Liver (tissue), 9 donors: Measurements from ENCODE around the gene PGPEP1. TPM values are rescaled to one million over a fixed set of nuclear protein-coding genes. Genes with fewer than 3 reads are reported as not detected.
"Not testable (repeated sequence)": the region's sequence is repeated elsewhere in the genome, so short reads cannot be mapped to it uniquely, and the experiment has no call there.

ENCODE experiments used
- DNase-seq: peaks from one replicate; pipeline ENCODE4 v3.0.0-alpha.2; 2017; ENCODE audit warnings: low spot score
- H3K27ac ChIP-seq, 2 donors: one replicate each; pipeline ENCODE4 v1.7.0; 2013; ENCODE audit warnings: inconsistent platforms in 2 of 2, low read length in 2 of 2, control low read depth in 1 of 2, low read depth in 1 of 2, mild to moderate bottlenecking in 1 of 2
- H3K27me3 ChIP-seq, 4 donors: one replicate each; pipeline versions ENCODE4 v1.6.1 to v1.7.0; 2013; ENCODE audit warnings: low read length in 3 of 4, inconsistent platforms in 1 of 4, mild to moderate bottlenecking in 1 of 4, moderate library complexity in 1 of 4; ENCODE audit not compliant: control insufficient read depth in 4 of 4, insufficient read depth in 4 of 4
- H3K36me3 ChIP-seq, 4 donors: one replicate each; pipeline versions ENCODE4 v1.6.1 to v1.7.0; 2013; ENCODE audit warnings: low read length in 3 of 4, mild to moderate bottlenecking in 3 of 4, low read depth in 1 of 4, moderate library complexity in 1 of 4; ENCODE audit not compliant: control insufficient read depth in 4 of 4, insufficient read depth in 3 of 4
- H3K4me1 ChIP-seq, 4 donors: one replicate each; pipeline versions ENCODE4 v1.6.1 to v1.7.0; 2013; ENCODE audit warnings: low read length in 3 of 4, mild to moderate bottlenecking in 3 of 4, moderate library complexity in 1 of 4; ENCODE audit not compliant: control insufficient read depth in 4 of 4, insufficient read depth in 4 of 4
- H3K4me3 ChIP-seq, 3 donors: one replicate each; pipeline versions ENCODE4 v1.6.1 to v1.7.0; 2013; ENCODE audit warnings: low read length in 3 of 3, control low read depth in 1 of 3, low read depth in 1 of 3, mild to moderate bottlenecking in 1 of 3
- H3K9ac ChIP-seq, 2 donors: one replicate each; pipeline ENCODE4 v1.7.0; 2013; ENCODE audit warnings: low read length in 2 of 2, mild to moderate bottlenecking in 2 of 2, moderate library complexity in 2 of 2, control low read depth in 1 of 2, low read depth in 1 of 2
- H3K9me3 ChIP-seq, 4 donors: one replicate each; pipeline versions ENCODE4 v1.6.1 to v1.7.0; 2013; ENCODE audit warnings: low read length in 3 of 4; ENCODE audit not compliant: control insufficient read depth in 4 of 4
- ATF3 ChIP-seq: IDR thresholded peaks from 2 replicates; pipeline ENCODE4 v1.6.1; 2016; ENCODE audit warnings: antibody characterized with exemption
- EGR1 ChIP-seq, 2 donors: IDR thresholded peaks; 2 replicates each; pipeline ENCODE4 v1.6.1; 2016 to 2018; ENCODE audit warnings: antibody characterized with exemption in 2 of 2, low read depth in 2 of 2
- FOXA1 ChIP-seq: IDR thresholded peaks from 2 replicates; pipeline ENCODE4 v1.6.1; 2016; ENCODE audit warnings: antibody characterized with exemption
- FOXA2 ChIP-seq: IDR thresholded peaks from 2 replicates; pipeline ENCODE4 v1.6.1; 2016; ENCODE audit warnings: antibody characterized with exemption
- GABPA ChIP-seq, 2 donors: IDR thresholded peaks in 1 of 2; conservative IDR thresholded peaks in 1 of 2; 2 replicates each; pipeline ENCODE4 v1.6.1; 2016; ENCODE audit warnings: antibody characterized with exemption in 2 of 2, mild to moderate bottlenecking in 1 of 2, moderate library complexity in 1 of 2
- HNF4A ChIP-seq, 2 donors: conservative IDR thresholded peaks; 2 replicates each; pipeline ENCODE4 v1.6.1; 2016; ENCODE audit warnings: antibody characterized with exemption in 2 of 2, mild to moderate bottlenecking in 2 of 2
- HNF4G ChIP-seq: IDR thresholded peaks from 2 replicates; pipeline ENCODE4 v1.6.1; 2016; ENCODE audit warnings: antibody characterized with exemption
- JUND ChIP-seq, 2 donors: IDR thresholded peaks; 2 replicates each; pipeline ENCODE4 v1.6.1; 2016; ENCODE audit warnings: antibody characterized with exemption in 2 of 2
- NR2F2 ChIP-seq: IDR thresholded peaks from 2 replicates; pipeline ENCODE4 v1.6.1; 2016; ENCODE audit warnings: antibody characterized with exemption
- RAD21 ChIP-seq, 2 donors: IDR thresholded peaks; 2 replicates each; pipeline ENCODE4 v1.6.1; 2016; ENCODE audit warnings: antibody characterized with exemption in 2 of 2, mild to moderate bottlenecking in 2 of 2
- RXRA ChIP-seq, 2 donors: IDR thresholded peaks; 2 replicates each; pipeline ENCODE4 v1.6.1; 2017 to 2018; ENCODE audit warnings: antibody characterized with exemption in 2 of 2, mild to moderate bottlenecking in 1 of 2
- SP1 ChIP-seq: IDR thresholded peaks from 2 replicates; pipeline ENCODE4 v1.6.1; 2018; ENCODE audit warnings: antibody characterized with exemption, mild to moderate bottlenecking
- TAF1 ChIP-seq: conservative IDR thresholded peaks from 2 replicates; pipeline ENCODE4 v1.6.1; 2016; ENCODE audit warnings: antibody characterized with exemption, mild to moderate bottlenecking
- YY1 ChIP-seq: IDR thresholded peaks from 2 replicates; pipeline ENCODE4 v1.6.1; 2016; ENCODE audit warnings: antibody characterized with exemption, mild to moderate bottlenecking
- ZBTB33 ChIP-seq: IDR thresholded peaks from 2 replicates; pipeline ENCODE4 v1.6.1; 2016; ENCODE audit warnings: antibody characterized with exemption
- WGBS: extraction: QIAGEN DNeasy Blood & Tissue Kit; methylation state at CpG from one replicate; pipeline ENCODE4 v1.1.7; 2013; 5-methylcytosine and 5-hydroxymethylcytosine counted together
- polyA plus RNA-seq, 2 donors: library from polyadenylated mRNA; stranded (reverse) in 1 of 2; unstranded in 1 of 2; fragments of 200-250 nt in 1 of 2; fragments of >200 nt in 1 of 2; fragmentation: Nextera tagmentation in 1 of 2; extraction: Ambion mirVana in 1 of 2; gene quantifications; one replicate each; pipeline versions ENCODE4 v1.2.1 to v1.2.3, GENCODE V29; 2013 to 2015
- total RNA-seq, 2 donors: library from RNA; depleted of rRNA; stranded (reverse); fragments of >200 nt; gene quantifications; one replicate each; pipeline ENCODE4 v1.2.3, GENCODE V29; 2014
- TF ChIP-seq, protein P1 (sequence below): IDR thresholded peaks from 2 replicates; pipeline ENCODE4 v1.6.1; 2016; ENCODE audit warnings: antibody characterized with exemption
- TF ChIP-seq, protein P2 (sequence below): fragments of 150-350 bp; IDR thresholded peaks from 2 replicates; pipeline ENCODE4 v1.5.1; 2017; ENCODE audit warnings: improper control_type of control experiment, low read depth, low read length; ENCODE audit not compliant: missing input control
- TF ChIP-seq, protein P3 (sequence below): IDR thresholded peaks from 2 replicates; pipeline ENCODE4 v1.6.1; 2016; ENCODE audit warnings: antibody characterized with exemption, mild to moderate bottlenecking
- donor health status: healthy.
- donor health status: healthy.
- donor health status: healthy.
- donor health status: healthy.
- donor health status: healthy.

Gene PGPEP1
- total and polyA plus RNA-seq, 4 donors = 15.8 to 48.3 (median 26.2) TPM

- Histone ChIP-seq H3K4me3 (no peak overlapping the region), H3K36me3 (no peaks in the 10 kb centered on the region), H3K27ac (peak overlapping the region; percentile 77 to 78), H3K9me3 (no peaks in the 10 kb centered on the region), H3K4me1 (peaks cover 11 to 42% (median 30%) of the 10 kb centered on the region in 4 donors), H3K9ac (peak overlapping the region in 1 of 2 donors; percentile 19), H3K27me3 (no peaks in the 10 kb centered on the region)
- TF ChIP-seq, protein P1, sequence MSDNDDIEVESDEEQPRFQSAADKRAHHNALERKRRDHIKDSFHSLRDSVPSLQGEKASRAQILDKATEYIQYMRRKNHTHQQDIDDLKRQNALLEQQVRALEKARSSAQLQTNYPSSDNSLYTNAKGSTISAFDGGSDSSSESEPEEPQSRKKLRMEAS = no peak
- TF ChIP-seq, protein P2, sequence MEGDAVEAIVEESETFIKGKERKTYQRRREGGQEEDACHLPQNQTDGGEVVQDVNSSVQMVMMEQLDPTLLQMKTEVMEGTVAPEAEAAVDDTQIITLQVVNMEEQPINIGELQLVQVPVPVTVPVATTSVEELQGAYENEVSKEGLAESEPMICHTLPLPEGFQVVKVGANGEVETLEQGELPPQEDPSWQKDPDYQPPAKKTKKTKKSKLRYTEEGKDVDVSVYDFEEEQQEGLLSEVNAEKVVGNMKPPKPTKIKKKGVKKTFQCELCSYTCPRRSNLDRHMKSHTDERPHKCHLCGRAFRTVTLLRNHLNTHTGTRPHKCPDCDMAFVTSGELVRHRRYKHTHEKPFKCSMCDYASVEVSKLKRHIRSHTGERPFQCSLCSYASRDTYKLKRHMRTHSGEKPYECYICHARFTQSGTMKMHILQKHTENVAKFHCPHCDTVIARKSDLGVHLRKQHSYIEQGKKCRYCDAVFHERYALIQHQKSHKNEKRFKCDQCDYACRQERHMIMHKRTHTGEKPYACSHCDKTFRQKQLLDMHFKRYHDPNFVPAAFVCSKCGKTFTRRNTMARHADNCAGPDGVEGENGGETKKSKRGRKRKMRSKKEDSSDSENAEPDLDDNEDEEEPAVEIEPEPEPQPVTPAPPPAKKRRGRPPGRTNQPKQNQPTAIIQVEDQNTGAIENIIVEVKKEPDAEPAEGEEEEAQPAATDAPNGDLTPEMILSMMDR = no peak
- TF ChIP-seq JUND (IDR thresholded peaks at IDR 0.05) (no peak), HNF4G (no peak), RAD21 (IDR thresholded peaks at IDR 0.05) (no peak), FOXA1 (no peak), EGR1 (IDR thresholded peaks at IDR 0.05; ENCODE audit: low read depth in 2 of 2) (no peak), NR2F2 (no peak), TAF1 (no peak), ATF3 (no peak), HNF4A (conservative IDR thresholded peaks at IDR 0.05) (no peak), RXRA (IDR thresholded peaks at IDR 0.05) (no peak), YY1 (no peak), SP1 (no peak), ZBTB33 (no peak), FOXA2 (no peak), GABPA (IDR thresholded peaks at IDR 0.05 in 1 of 2, conservative IDR thresholded peaks at IDR 0.05 in 1 of 2) (no peak)
- TF ChIP-seq, protein P3, sequence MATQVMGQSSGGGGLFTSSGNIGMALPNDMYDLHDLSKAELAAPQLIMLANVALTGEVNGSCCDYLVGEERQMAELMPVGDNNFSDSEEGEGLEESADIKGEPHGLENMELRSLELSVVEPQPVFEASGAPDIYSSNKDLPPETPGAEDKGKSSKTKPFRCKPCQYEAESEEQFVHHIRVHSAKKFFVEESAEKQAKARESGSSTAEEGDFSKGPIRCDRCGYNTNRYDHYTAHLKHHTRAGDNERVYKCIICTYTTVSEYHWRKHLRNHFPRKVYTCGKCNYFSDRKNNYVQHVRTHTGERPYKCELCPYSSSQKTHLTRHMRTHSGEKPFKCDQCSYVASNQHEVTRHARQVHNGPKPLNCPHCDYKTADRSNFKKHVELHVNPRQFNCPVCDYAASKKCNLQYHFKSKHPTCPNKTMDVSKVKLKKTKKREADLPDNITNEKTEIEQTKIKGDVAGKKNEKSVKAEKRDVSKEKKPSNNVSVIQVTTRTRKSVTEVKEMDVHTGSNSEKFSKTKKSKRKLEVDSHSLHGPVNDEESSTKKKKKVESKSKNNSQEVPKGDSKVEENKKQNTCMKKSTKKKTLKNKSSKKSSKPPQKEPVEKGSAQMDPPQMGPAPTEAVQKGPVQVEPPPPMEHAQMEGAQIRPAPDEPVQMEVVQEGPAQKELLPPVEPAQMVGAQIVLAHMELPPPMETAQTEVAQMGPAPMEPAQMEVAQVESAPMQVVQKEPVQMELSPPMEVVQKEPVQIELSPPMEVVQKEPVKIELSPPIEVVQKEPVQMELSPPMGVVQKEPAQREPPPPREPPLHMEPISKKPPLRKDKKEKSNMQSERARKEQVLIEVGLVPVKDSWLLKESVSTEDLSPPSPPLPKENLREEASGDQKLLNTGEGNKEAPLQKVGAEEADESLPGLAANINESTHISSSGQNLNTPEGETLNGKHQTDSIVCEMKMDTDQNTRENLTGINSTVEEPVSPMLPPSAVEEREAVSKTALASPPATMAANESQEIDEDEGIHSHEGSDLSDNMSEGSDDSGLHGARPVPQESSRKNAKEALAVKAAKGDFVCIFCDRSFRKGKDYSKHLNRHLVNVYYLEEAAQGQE = no peak
- DNase-seq = no peak
- 72% methylated on average over 3 of the region's 3 CpGs for WGBS
These were observed 40.4 kb downstream of the PGPEP1 start for GRCh38 chr19:18380843-18381242.

DNA sequence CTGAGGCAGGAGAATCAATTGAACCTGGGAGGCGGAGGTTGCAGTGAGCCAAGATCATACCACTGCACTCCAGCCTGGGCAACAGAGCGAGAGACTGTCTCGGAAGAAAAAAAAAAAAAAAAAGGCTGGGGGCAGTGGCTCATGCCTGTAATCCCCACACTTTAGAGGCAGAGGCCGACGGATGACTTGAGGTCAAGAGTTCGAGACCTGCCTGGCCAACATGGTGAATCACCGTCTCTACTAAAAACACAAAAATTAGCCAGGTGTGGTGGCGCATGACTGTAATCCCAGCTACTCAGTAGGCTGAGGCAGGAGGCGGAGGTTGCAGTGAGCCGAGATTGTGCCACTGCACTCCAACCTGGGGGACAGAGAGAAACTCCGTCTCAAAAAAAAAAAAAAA, 43.2 kb downstream of the PGPEP1 start:
- not testable (repeated sequence) for DNase-seq, H3K9me3 ChIP-seq, H3K4me3 ChIP-seq, H3K36me3 ChIP-seq, H3K9ac ChIP-seq, H3K27me3 ChIP-seq
- WGBS = 85% methylated on average over 11 of the region's 11 CpGs
- peaks cover 13 to 46% (median 30%) of the 10 kb centered on the region in 4 donors for H3K4me1 ChIP-seq
- H3K27ac ChIP-seq = peak overlapping the region; percentile 86 to 88
